DLD1 (cell line): Measurements from ENCODE around the gene MFSD2B.

Experiments used
- in situ Hi-C: cut with HindIII; loops from 2 replicates; pipeline ENCODE4 v1.10.0; 2017; ENCODE audit warnings: low sequenced_read_pairs

Gene MFSD2B

GRCh38 chr2:24049485-24050021 lies 39.7 kb downstream of the MFSD2B start, which contains the start of gene FKBP1B:
Gene FKBP1B (plus strand): TSS chr2:24049741. CDS start chr2:24049850, 109 bp downstream.
- in situ Hi-C loops: loop anchor here (25.0 kb wide), 1 partner anchor 237 kb away; no protein-coding TSS in a partner anchor

- in situ Hi-C loops: loop anchor here (25.0 kb wide), 1 partner anchor 238 kb away; no protein-coding TSS in a partner anchor
These were observed 40.4 kb downstream of the MFSD2B start for GRCh38 chr2:24050041-24050979.

GRCh38 chr2:24051833-24052232 lies 41.9 kb downstream of the MFSD2B start:
- in situ Hi-C loops: loop anchor here (25.0 kb wide), 1 partner anchor 240 kb away; no protein-coding TSS in a partner anchor

- in situ Hi-C loops: loop anchor here (25.0 kb wide), 1 partner anchor 241 kb away; no protein-coding TSS in a partner anchor
These were observed 43.1 kb downstream of the MFSD2B start for GRCh38 chr2:24052951-24053350.

GRCh38 chr2:24054366-24055010 lies 44.6 kb downstream of the MFSD2B start:
- in situ Hi-C loops: loop anchor here (25.0 kb wide), 1 partner anchor 242 kb away; no protein-coding TSS in a partner anchor

GRCh38 chr2:24055750-24056149 lies 45.9 kb downstream of the MFSD2B start:
- in situ Hi-C loops: loop anchor here (25.0 kb wide), 1 partner anchor 243 kb away; no protein-coding TSS in a partner anchor

GRCh38 chr2:24058564-24059271 lies 48.8 kb downstream of the MFSD2B start:
- in situ Hi-C loops: loop anchor here (25.0 kb wide), 1 partner anchor 246 kb away; no protein-coding TSS in a partner anchor

- in situ Hi-C loops: loop anchor here (25.0 kb wide), 1 partner anchor 253 kb away; no protein-coding TSS in a partner anchor
These were observed 55.5 kb downstream of the MFSD2B start for GRCh38 chr2:24065341-24065740.

GRCh38 chr2:24072259-24072658 lies 62.4 kb downstream of the MFSD2B start:
- in situ Hi-C loops: loop anchor here (25.0 kb wide), 1 partner anchor 260 kb away; no protein-coding TSS in a partner anchor

- in situ Hi-C loops: loop anchor here (25.0 kb wide), 1 partner anchor 262 kb away; no protein-coding TSS in a partner anchor
These were observed 63.9 kb downstream of the MFSD2B start for GRCh38 chr2:24073816-24074215.

- in situ Hi-C loops: no loop called here
These were observed 65.4 kb downstream of the MFSD2B start for GRCh38 chr2:24075259-24075658.
